ENCODE results near the gene GNAI3.

The GNAI3 gene

GRCh38 chr1:109527098-109527811 lies 21.2 kb upstream of the GNAI3 start:
- H3K9me3 ChIP-seq (ENCODE audit: control insufficient read depth, insufficient read depth, low read length): no peaks in the 10 kb centered on the region
- DNase-seq (ENCODE audit: low read depth, low spot score): no peak
- no peak overlapping the region for H3K4me3 ChIP-seq (ENCODE audit: low read length)
- no peaks in the 10 kb centered on the region for H3K36me3 ChIP-seq (ENCODE audit: control insufficient read depth, insufficient read depth, low read length)
- H3K27me3 ChIP-seq (ENCODE audit: control insufficient read depth, insufficient read depth, low read length): no peaks in the 10 kb centered on the region
- no peaks in the 10 kb centered on the region for H3K4me1 ChIP-seq (ENCODE audit: control insufficient read depth, insufficient read depth, low read length)
- WGBS (ENCODE audit: insufficient coverage, insufficient read length): no CpG with 5 or more reads among the region's 14 CpGs
- no peak overlapping the region for H3K27ac ChIP-seq (ENCODE audit: low read length)

GRCh38 chr1:109527846-109528695 lies 20.3 kb upstream of the GNAI3 start:
- no peak overlapping the region for H3K27ac ChIP-seq (ENCODE audit: low read length)
- no CpG with 5 or more reads among the region's 9 CpGs for WGBS (ENCODE audit: insufficient coverage, insufficient read length)
- no peaks in the 10 kb centered on the region for H3K4me1 ChIP-seq (ENCODE audit: control insufficient read depth, insufficient read depth, low read length)
- DNase-seq (ENCODE audit: low read depth, low spot score): no peak
- no peak overlapping the region for H3K4me3 ChIP-seq (ENCODE audit: low read length)
- no peaks in the 10 kb centered on the region for H3K36me3 ChIP-seq (ENCODE audit: control insufficient read depth, insufficient read depth, low read length)
- H3K27me3 ChIP-seq (ENCODE audit: control insufficient read depth, insufficient read depth, low read length): no peaks in the 10 kb centered on the region
- H3K9me3 ChIP-seq (ENCODE audit: control insufficient read depth, insufficient read depth, low read length): no peaks in the 10 kb centered on the region

DNA sequence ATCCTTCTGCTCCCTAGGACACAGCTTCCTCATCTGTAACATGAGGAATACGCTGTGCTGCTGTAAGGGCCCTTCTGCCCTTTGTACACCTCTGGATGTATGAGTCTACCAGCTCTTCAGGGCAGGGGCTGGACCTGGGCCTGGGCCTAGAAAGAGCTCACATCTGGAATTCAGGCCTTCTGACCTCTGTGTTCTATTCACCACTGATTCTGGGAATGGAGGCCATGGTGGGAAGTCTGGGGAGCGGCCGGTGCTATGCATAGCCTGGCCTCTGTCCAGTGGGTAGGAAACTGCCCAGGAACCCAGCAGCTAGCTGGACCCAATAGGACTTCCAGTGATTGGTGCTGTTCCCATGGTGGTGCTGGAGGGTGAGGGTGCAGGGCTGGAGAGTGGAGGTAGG lies 19.7 kb upstream of the GNAI3 start:
- Histone ChIP-seq H3K36me3 (ENCODE audit: control insufficient read depth, insufficient read depth, low read length) (no peaks in the 10 kb centered on the region), H3K27me3 (ENCODE audit: control insufficient read depth, insufficient read depth, low read length) (no peaks in the 10 kb centered on the region), H3K9me3 (ENCODE audit: control insufficient read depth, insufficient read depth, low read length) (no peaks in the 10 kb centered on the region), H3K4me3 (ENCODE audit: low read length) (no peak overlapping the region), H3K4me1 (ENCODE audit: control insufficient read depth, insufficient read depth, low read length) (no peaks in the 10 kb centered on the region), H3K27ac (ENCODE audit: low read length) (no peak overlapping the region)
- WGBS (ENCODE audit: insufficient coverage, insufficient read length): no CpG with 5 or more reads among the region's 3 CpGs
- no peak for DNase-seq (ENCODE audit: low read depth, low spot score)

- no peak overlapping the region for H3K27ac ChIP-seq (ENCODE audit: low read length)
- no peaks in the 10 kb centered on the region for H3K9me3 ChIP-seq (ENCODE audit: control insufficient read depth, insufficient read depth, low read length)
- H3K4me1 ChIP-seq (ENCODE audit: control insufficient read depth, insufficient read depth, low read length): no peaks in the 10 kb centered on the region
- H3K27me3 ChIP-seq (ENCODE audit: control insufficient read depth, insufficient read depth, low read length): no peaks in the 10 kb centered on the region
- WGBS (ENCODE audit: insufficient coverage, insufficient read length): no CpG with 5 or more reads among the region's 8 CpGs
- no peaks in the 10 kb centered on the region for H3K36me3 ChIP-seq (ENCODE audit: control insufficient read depth, insufficient read depth, low read length)
- DNase-seq (ENCODE audit: low read depth, low spot score): no peak
- no peak overlapping the region for H3K4me3 ChIP-seq (ENCODE audit: low read length)
Measured at GRCh38 chr1:109529881-109530456, 18.4 kb upstream of the GNAI3 start.

DNA sequence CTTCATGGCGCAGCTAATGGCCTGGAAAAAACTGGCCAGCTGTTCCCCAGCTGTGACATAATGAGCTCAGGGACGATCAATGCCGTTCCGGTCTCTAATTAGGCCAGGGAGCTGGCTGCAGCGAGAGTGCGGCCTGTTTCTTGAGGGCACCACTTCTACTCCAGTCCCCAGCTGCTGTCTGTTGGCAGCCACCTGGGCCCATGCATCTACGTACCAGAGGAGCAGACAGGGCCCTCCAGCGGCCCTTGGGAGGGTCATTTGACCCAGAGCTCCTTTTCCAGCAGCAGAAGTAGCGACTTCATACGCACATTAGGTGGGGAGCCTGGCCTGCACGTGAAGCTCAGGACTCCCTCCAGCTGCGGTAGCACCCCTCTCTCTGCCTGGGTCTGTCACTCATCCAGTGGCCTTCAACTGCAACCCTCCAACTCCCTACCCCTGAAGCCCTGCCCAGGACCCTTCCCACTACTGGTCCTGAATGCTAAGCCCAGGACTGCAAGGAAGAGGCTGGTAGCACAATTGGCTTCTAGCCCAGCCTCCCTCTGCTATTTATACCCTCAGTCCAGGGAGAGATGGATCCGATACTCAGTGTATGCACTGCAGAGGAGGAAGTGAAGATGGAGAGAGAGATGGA lies 17.8 kb upstream of the GNAI3 start:
- H3K27ac ChIP-seq (ENCODE audit: low read length): no peak overlapping the region
- no peaks in the 10 kb centered on the region for H3K36me3 ChIP-seq (ENCODE audit: control insufficient read depth, insufficient read depth, low read length)
- H3K9me3 ChIP-seq (ENCODE audit: control insufficient read depth, insufficient read depth, low read length): no peaks in the 10 kb centered on the region
- no peaks in the 10 kb centered on the region for H3K27me3 ChIP-seq (ENCODE audit: control insufficient read depth, insufficient read depth, low read length)
- no peak overlapping the region for H3K4me3 ChIP-seq (ENCODE audit: low read length)
- no CpG with 5 or more reads among the region's 13 CpGs for WGBS (ENCODE audit: insufficient coverage, insufficient read length)
- no peak for DNase-seq (ENCODE audit: low read depth, low spot score)
- no peaks in the 10 kb centered on the region for H3K4me1 ChIP-seq (ENCODE audit: control insufficient read depth, insufficient read depth, low read length)

- no peak overlapping the region for H3K4me3 ChIP-seq (ENCODE audit: low read length)
- no peak overlapping the region for H3K27ac ChIP-seq (ENCODE audit: low read length)
- H3K27me3 ChIP-seq (ENCODE audit: control insufficient read depth, insufficient read depth, low read length): no peaks in the 10 kb centered on the region
- H3K4me1 ChIP-seq (ENCODE audit: control insufficient read depth, insufficient read depth, low read length): no peaks in the 10 kb centered on the region
- no peaks in the 10 kb centered on the region for H3K36me3 ChIP-seq (ENCODE audit: control insufficient read depth, insufficient read depth, low read length)
- WGBS (ENCODE audit: insufficient coverage, insufficient read length): no CpG with 5 or more reads among the region's 4 CpGs
- no peak for DNase-seq (ENCODE audit: low read depth, low spot score)
- no peaks in the 10 kb centered on the region for H3K9me3 ChIP-seq (ENCODE audit: control insufficient read depth, insufficient read depth, low read length)
Measured at GRCh38 chr1:109531380-109531779, 17.0 kb upstream of the GNAI3 start.

GRCh38 chr1:109531826-109532364 lies 16.5 kb upstream of the GNAI3 start:
- WGBS (ENCODE audit: insufficient coverage, insufficient read length): no CpG with 5 or more reads among the region's 16 CpGs
- Histone ChIP-seq H3K4me3 (ENCODE audit: low read length) (no peak overlapping the region), H3K9me3 (ENCODE audit: control insufficient read depth, insufficient read depth, low read length) (no peaks in the 10 kb centered on the region), H3K27me3 (ENCODE audit: control insufficient read depth, insufficient read depth, low read length) (no peaks in the 10 kb centered on the region), H3K36me3 (ENCODE audit: control insufficient read depth, insufficient read depth, low read length) (no peaks in the 10 kb centered on the region), H3K27ac (ENCODE audit: low read length) (no peak overlapping the region), H3K4me1 (ENCODE audit: control insufficient read depth, insufficient read depth, low read length) (no peaks in the 10 kb centered on the region)
- DNase-seq (ENCODE audit: low read depth, low spot score): no peak

GRCh38 chr1:109532365-109533136 lies 15.9 kb upstream of the GNAI3 start:
- no CpG with 5 or more reads among the region's 12 CpGs for WGBS (ENCODE audit: insufficient coverage, insufficient read length)
- peak; percentile 80 for DNase-seq (ENCODE audit: low read depth, low spot score)
- H3K9me3 ChIP-seq (ENCODE audit: control insufficient read depth, insufficient read depth, low read length): no peaks in the 10 kb centered on the region
- no peaks in the 10 kb centered on the region for H3K36me3 ChIP-seq (ENCODE audit: control insufficient read depth, insufficient read depth, low read length)
- H3K27me3 ChIP-seq (ENCODE audit: control insufficient read depth, insufficient read depth, low read length): no peaks in the 10 kb centered on the region
- no peak overlapping the region for H3K27ac ChIP-seq (ENCODE audit: low read length)
- H3K4me3 ChIP-seq (ENCODE audit: low read length): no peak overlapping the region
- H3K4me1 ChIP-seq (ENCODE audit: control insufficient read depth, insufficient read depth, low read length): no peaks in the 10 kb centered on the region

DNA sequence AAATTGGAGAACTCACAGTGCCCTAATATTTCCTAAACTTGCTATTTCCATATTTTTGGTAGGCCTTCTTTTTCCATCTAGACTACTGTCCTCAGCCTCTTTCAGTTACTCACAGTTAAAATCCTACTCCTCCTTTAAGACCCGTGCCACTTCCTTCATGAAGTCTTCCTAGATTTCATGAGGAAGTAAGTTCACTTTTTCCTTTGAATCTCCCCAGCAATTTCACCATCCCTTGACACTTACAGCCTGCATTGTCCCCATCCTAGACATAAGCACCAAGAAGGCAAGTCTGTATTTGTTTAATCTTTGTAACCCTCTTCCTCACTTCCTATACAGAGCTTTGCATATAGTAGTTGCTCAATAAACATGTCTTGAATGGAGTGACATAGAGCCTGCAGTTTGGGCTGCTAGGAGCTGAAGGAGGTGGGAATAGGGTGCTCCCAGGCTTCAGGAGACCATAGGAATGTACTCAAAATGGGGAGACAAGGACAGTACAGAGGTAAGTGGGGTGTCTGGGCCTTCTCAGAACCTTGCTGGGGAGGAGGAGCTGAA lies 14.0 kb upstream of the GNAI3 start:
- Histone ChIP-seq H3K4me3 (ENCODE audit: low read length) (no peak overlapping the region), H3K36me3 (ENCODE audit: control insufficient read depth, insufficient read depth, low read length) (no peaks in the 10 kb centered on the region), H3K4me1 (ENCODE audit: control insufficient read depth, insufficient read depth, low read length) (no peaks in the 10 kb centered on the region), H3K27ac (ENCODE audit: low read length) (no peak overlapping the region), H3K27me3 (ENCODE audit: control insufficient read depth, insufficient read depth, low read length) (no peaks in the 10 kb centered on the region), H3K9me3 (ENCODE audit: control insufficient read depth, insufficient read depth, low read length) (no peaks in the 10 kb centered on the region)
- no peak for DNase-seq (ENCODE audit: low read depth, low spot score)
- WGBS (ENCODE audit: insufficient coverage, insufficient read length): no CpG with 5 or more reads among the region's 1 CpG
